K562 (cell line): Measurements from ENCODE around the gene SCAP. TPM values are rescaled to one million over a fixed set of nuclear protein-coding genes. Genes with fewer than 3 reads are reported as not detected.

Source experiments
- ATAC-seq: fragments of 200-7000 bp; cut with Tn5 transposase; 3 replicates; pipeline ENCODE4 v1.9.1; 2020; ENCODE audit warnings: moderate library complexity
- BruUV-seq: library from RNA; stranded (reverse); fragments of 400-500 nt; replicated peaks from 2 replicates; lab custom pipeline; 2021; lab: Mats Ljungman, UMichigan
- CTCF ChIA-PET: fragments of 300-600 bp; formaldehyde crosslinking; extraction: SDS; loops from one replicate; lab custom pipeline; 2021; ENCODE audit warnings: low intra/inter-chr PET ratio; lab: Yijun Ruan, JAX
- POLR2A ChIA-PET: fragments of 300-600, 350-650 bp; sonication (Branson Sonifier 250); formaldehyde crosslinking; extraction: SDS; loops from one replicate; lab custom pipeline; 2021; ENCODE audit warnings: antibody characterized with exemption, inconsistent platforms; lab: Yijun Ruan, JAX
- DNase-seq, 4 experiments: peaks; one replicate each; pipeline versions ENCODE4 v3.0.0 to v3.0.0-alpha.2; 2011 to 2018; ENCODE audit warnings: low spot score in 3 of 4, mixed read lengths in 3 of 4; ENCODE audit errors: extremely low read depth in 1 of 4
- FAIRE-seq: peaks from 2 replicates; lab custom pipeline; 2011; peaks lifted over from hg19 to GRCh38; lab: Jason Lieb, UNC
- H2AFZ ChIP-seq: 2 replicates; pipeline ENCODE4 v1.6.0; 2011; ENCODE audit warnings: low read depth, low read length, control low read depth, inconsistent platforms
- H3K27ac ChIP-seq: fragments of 200-600 bp; 3 replicates; pipeline ENCODE4 v1.8.0; 2011; ENCODE audit warnings: low read depth, mild to moderate bottlenecking, control low read depth, inconsistent platforms, low read length, moderate library complexity, mixed read lengths; ENCODE audit errors: extremely low read depth
- H3K27me3 ChIP-seq, 2 experiments: fragments of 300-600 bp in 1 of 2; 2 replicates in 1 of 2; 3 replicates in 1 of 2; pipeline versions ENCODE4 v1.6.0 to v1.8.0; 2011; ENCODE audit warnings: inconsistent platforms in 2 of 2, low read length in 2 of 2, mild to moderate bottlenecking in 1 of 2, mixed read lengths in 1 of 2, moderate library complexity in 1 of 2; ENCODE audit not compliant: control insufficient read depth in 2 of 2, insufficient read depth in 2 of 2
- H3K36me3 ChIP-seq: fragments of 300-600 bp; 3 replicates; pipeline ENCODE4 v1.8.0; 2011; ENCODE audit warnings: mild to moderate bottlenecking, low read length, inconsistent platforms; ENCODE audit not compliant: control insufficient read depth, insufficient read depth
- H3K4me1 ChIP-seq, 2 experiments: fragments of 200-600 bp in 1 of 2; replicated peaks in 1 of 2; 2 replicates in 1 of 2; 3 replicates in 1 of 2; pipeline versions ENCODE4 v1.5.1 to v1.8.0; 2011; ENCODE audit warnings: inconsistent platforms in 2 of 2, low read length in 2 of 2, mild to moderate bottlenecking in 1 of 2, mixed read lengths in 1 of 2, moderate library complexity in 1 of 2; ENCODE audit not compliant: control insufficient read depth in 2 of 2, insufficient read depth in 2 of 2
- H3K4me2 ChIP-seq: 2 replicates; pipeline ENCODE4 v1.6.1; 2011; ENCODE audit warnings: low read length, control low read depth, inconsistent platforms, mixed read lengths; ENCODE audit not compliant: insufficient read depth
- H3K4me3 ChIP-seq: fragments of 200-600 bp; sonication (generic), shearing (Covaris generic); 2 replicates; pipeline ENCODE4 v1.5.1; 2016; ENCODE audit warnings: control low read depth, inconsistent platforms
- H3K79me2 ChIP-seq: fragments of 200-600 bp; 3 replicates; pipeline ENCODE4 v1.8.0; 2011; ENCODE audit warnings: low read length, inconsistent platforms; ENCODE audit not compliant: control insufficient read depth, insufficient read depth
- H3K9ac ChIP-seq, 2 experiments: 2 replicates each; pipeline versions ENCODE4 v1.6.0 to v1.6.1; 2011; ENCODE audit warnings: low read depth in 2 of 2, low read length in 2 of 2, control low read depth in 1 of 2, inconsistent platforms in 1 of 2, mild to moderate bottlenecking in 1 of 2, mixed read lengths in 1 of 2; ENCODE audit not compliant: insufficient read depth in 1 of 2
- H3K9me1 ChIP-seq: one replicate; pipeline ENCODE4 v1.6.0; 2011; ENCODE audit warnings: inconsistent platforms, mild to moderate bottlenecking, low read length, moderate library complexity; ENCODE audit not compliant: control insufficient read depth, insufficient read depth
- H3K9me3 ChIP-seq: replicated peaks from 2 replicates; pipeline ENCODE4 v1.5.1; 2011; ENCODE audit warnings: low read depth, low read length, inconsistent platforms; ENCODE audit not compliant: control insufficient read depth, insufficient read depth
- H4K20me1 ChIP-seq: replicated peaks from 2 replicates; pipeline ENCODE4 v1.6.1; 2011; ENCODE audit warnings: low read length, inconsistent platforms, mixed read lengths; ENCODE audit not compliant: control insufficient read depth, insufficient read depth
- WGBS: fragments of 100-300 bp; shearing (Covaris generic); methylation state at CpG from one replicate; pipeline ENCODE4 v1.1.6; 2016; ENCODE audit warnings: low coverage, mixed read lengths; ENCODE audit not compliant: insufficient coverage; ENCODE audit errors: missing lambda C conversion rate; 5-methylcytosine and 5-hydroxymethylcytosine counted together
- in situ Hi-C: fragments of 300-500 bp; cut with MboI; formaldehyde crosslinking; loops from 4 replicates; pipeline ENCODE4 v1.15.0; 2018; ENCODE audit warnings: inconsistent platforms, mixed read lengths
- intact Hi-C: fragments of 100-400 bp; cut with micrococcal nuclease; formaldehyde crosslinking; loops from 2 replicates; pipeline ENCODE4 v1.14.2; 2022
- polyA plus RNA-seq, 8 experiments: library from polyadenylated mRNA; depleted of rRNA in 4 of 8; stranded (reverse) in 5 of 8; unstranded in 3 of 8; fragments of >200 nt; fragmentation: Nextera tagmentation in 2 of 8; fragmentation: Illumina TruSeq in 1 of 8; extraction: Ambion mirVana in 2 of 8; extraction: Trizol in 1 of 8; gene quantifications; 2 replicates each; pipeline versions ENCODE4 v1.2.1 to v1.2.3, GENCODE V29; 2011 to 2014; ENCODE audit warnings: inconsistent platforms in 1 of 8, missing spikeins in 1 of 8
- total RNA-seq, 7 experiments: library from RNA; depleted of rRNA in 6 of 7; stranded (reverse); fragments of >200 nt in 6 of 7; fragmentation: Illumina TruSeq in 2 of 7; extraction: Trizol in 2 of 7; gene quantifications; 2 replicates each; pipeline versions ENCODE4 v1.2.1 to v1.2.3, GENCODE V29; 2011 to 2021; ENCODE audit warnings: low replicate concordance in 1 of 7
- TF ChIP-seq, protein P1 (sequence below): sonication (generic); formaldehyde crosslinking; IDR thresholded peaks from 2 replicates; pipeline ENCODE4 v1.4.0; 2020; ENCODE audit warnings: mild to moderate bottlenecking, missing genetic modification reagents
- TF ChIP-seq, protein P2 (sequence below), 2 experiments: fragments of 450-650 bp; conservative IDR thresholded peaks; 2 replicates each; pipeline ENCODE4 v1.6.1; 2017; ENCODE audit warnings: mild to moderate bottlenecking in 2 of 2, moderate library complexity in 2 of 2

Gene SCAP
- total and polyA plus RNA-seq, 9 of the 15 experiments (the other 6 are each of a cell fraction or from before 2014, with no cell fraction given), result 2.6 to 104 (median 37.8) TPM

DNA sequence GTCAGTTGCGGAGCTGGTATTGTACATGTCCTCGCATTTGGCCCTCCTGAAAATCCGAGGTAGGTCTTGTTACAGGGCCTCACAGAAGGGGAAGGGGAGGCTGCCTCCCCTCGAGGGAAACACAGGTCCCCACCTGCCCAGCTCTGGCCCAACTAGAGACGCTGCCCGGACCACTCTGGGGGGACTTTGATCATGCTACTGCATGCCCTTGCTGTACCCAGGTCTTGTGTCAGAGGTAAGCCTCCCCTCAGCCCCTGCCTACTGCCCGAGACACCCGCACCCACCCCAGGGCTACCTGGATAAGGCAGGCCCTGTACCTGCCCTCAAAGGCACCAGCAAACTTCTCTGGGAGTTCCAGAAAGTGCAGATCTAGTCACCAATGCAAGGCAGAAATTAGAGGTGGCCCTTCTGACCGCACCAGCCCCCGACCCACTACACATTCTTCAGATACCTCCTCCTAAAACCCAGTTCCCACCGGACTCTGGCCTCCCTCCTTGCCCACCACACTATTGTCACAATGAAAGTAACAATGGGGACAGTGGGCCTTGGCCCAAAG is 981 bp upstream of the SCAP start:
- H3K9ac ChIP-seq, result peak overlapping the region; percentile 86 to 88
- no peaks in the 10 kb centered on the region for H3K9me1 ChIP-seq
- no peaks in the 10 kb centered on the region for H3K27me3 ChIP-seq
- peaks cover 7% of the 10 kb centered on the region for H4K20me1 ChIP-seq
- in situ Hi-C loops (no loop called here), intact Hi-C loops (loop anchor here (1.0 kb wide), 1 partner anchor 36 kb away; no protein-coding TSS in a partner anchor)
- H3K27ac ChIP-seq, result peak overlapping the region; percentile 86
- peaks cover 9% of the 10 kb centered on the region; the same call in 2 of the 3 replicates for H3K36me3 ChIP-seq
- FAIRE-seq, result no peak
- CTCF ChIA-PET, result interaction anchor here (1.1 kb wide), 1 partner anchor 56 kb away, joined by 5 read pairs; no protein-coding TSS in a partner anchor
- WGBS, result 68% methylated on average over 11 of the region's 11 CpGs
- ATAC-seq, result no peak
- POLR2A ChIA-PET, result interaction anchor here (1.0 to 1.1 kb wide), 2 partner anchors 10 kb away, joined by 3 read pairs; no protein-coding TSS in a partner anchor
- peak overlapping the region; percentile 98 for H2AFZ ChIP-seq
- BruUV-seq, result no TSS peak
- H3K9me3 ChIP-seq, result no peaks in the 10 kb centered on the region
- H3K79me2 ChIP-seq, result peaks cover 47% of the 10 kb centered on the region
- H3K4me3 ChIP-seq, result peak overlapping the region; percentile 91
- peaks cover 33 to 59% of the 10 kb centered on the region in 2 experiments for H3K4me1 ChIP-seq
- peak overlapping the region; percentile 70 for H3K4me2 ChIP-seq
- TF ChIP-seq, protein P1, sequence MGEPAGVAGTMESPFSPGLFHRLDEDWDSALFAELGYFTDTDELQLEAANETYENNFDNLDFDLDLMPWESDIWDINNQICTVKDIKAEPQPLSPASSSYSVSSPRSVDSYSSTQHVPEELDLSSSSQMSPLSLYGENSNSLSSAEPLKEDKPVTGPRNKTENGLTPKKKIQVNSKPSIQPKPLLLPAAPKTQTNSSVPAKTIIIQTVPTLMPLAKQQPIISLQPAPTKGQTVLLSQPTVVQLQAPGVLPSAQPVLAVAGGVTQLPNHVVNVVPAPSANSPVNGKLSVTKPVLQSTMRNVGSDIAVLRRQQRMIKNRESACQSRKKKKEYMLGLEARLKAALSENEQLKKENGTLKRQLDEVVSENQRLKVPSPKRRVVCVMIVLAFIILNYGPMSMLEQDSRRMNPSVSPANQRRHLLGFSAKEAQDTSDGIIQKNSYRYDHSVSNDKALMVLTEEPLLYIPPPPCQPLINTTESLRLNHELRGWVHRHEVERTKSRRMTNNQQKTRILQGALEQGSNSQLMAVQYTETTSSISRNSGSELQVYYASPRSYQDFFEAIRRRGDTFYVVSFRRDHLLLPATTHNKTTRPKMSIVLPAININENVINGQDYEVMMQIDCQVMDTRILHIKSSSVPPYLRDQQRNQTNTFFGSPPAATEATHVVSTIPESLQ (CRISPR knock-in tag), result peak; percentile 50; the same call in 1 of the 2 replicates
- TF ChIP-seq, protein P2, sequence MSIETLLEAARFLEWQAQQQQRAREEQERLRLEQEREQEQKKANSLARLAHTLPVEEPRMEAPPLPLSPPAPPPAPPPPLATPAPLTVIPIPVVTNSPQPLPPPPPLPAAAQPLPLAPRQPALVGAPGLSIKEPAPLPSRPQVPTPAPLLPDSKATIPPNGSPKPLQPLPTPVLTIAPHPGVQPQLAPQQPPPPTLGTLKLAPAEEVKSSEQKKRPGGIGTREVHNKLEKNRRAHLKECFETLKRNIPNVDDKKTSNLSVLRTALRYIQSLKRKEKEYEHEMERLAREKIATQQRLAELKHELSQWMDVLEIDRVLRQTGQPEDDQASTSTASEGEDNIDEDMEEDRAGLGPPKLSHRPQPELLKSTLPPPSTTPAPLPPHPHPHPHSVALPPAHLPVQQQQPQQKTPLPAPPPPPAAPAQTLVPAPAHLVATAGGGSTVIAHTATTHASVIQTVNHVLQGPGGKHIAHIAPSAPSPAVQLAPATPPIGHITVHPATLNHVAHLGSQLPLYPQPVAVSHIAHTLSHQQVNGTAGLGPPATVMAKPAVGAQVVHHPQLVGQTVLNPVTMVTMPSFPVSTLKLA (conservative IDR thresholded peaks at IDR 0.05), result no peak
- DNase-seq, result no peak
